BLaER1 treated with 17β-estradiol and CSF1 and Interleukin-3, amounts not matched to agents 10 nM and 100 nM (cell line): Measurements from ENCODE around the gene PDGFRB.

Experiments used
- H3K27ac ChIP-seq, 11 experiments: shearing (Covaris generic); formaldehyde crosslinking; 2 replicates each; pipeline ENCODE4 v1.8.1; 2022
- H3K27me3 ChIP-seq, 11 experiments: shearing (Covaris generic); formaldehyde crosslinking; 2 replicates each; pipeline ENCODE4 v1.8.1; 2022
- H3K36me3 ChIP-seq, 11 experiments: shearing (Covaris generic); formaldehyde crosslinking; 2 replicates each; pipeline ENCODE4 v1.8.1; 2022
- H3K4me1 ChIP-seq, 10 experiments: shearing (Covaris generic); formaldehyde crosslinking; 2 replicates each; pipeline ENCODE4 v1.8.1; 2022
- H3K4me2 ChIP-seq, 11 experiments: shearing (Covaris generic); formaldehyde crosslinking; 2 replicates each; pipeline ENCODE4 v1.8.1; 2022
- H3K4me3 ChIP-seq, 10 experiments: shearing (Covaris generic); formaldehyde crosslinking; 2 replicates each; pipeline ENCODE4 v1.8.1; 2022
- H3K9ac ChIP-seq, 11 experiments: shearing (Covaris generic); formaldehyde crosslinking; 2 replicates each; pipeline ENCODE4 v1.8.1; 2022
- H3K9me3 ChIP-seq, 11 experiments: shearing (Covaris generic); formaldehyde crosslinking; replicated peaks in 1 of 11; 2 replicates each; pipeline ENCODE4 v1.8.1; 2022
- H4K20me1 ChIP-seq, 11 experiments: shearing (Covaris generic); formaldehyde crosslinking; 2 replicates each; pipeline ENCODE4 v1.8.1; 2022
- Cebpa-rat ChIP-seq, 11 experiments: shearing (Covaris generic); IDR thresholded peaks; 2 replicates each; pipeline ENCODE4 v1.8.1; 2022

Gene PDGFRB

GRCh38 chr5:150136305-150137167, 19.1 kb downstream of the PDGFRB start:
- Histone ChIP-seq H3K4me3 (no peak overlapping the region), H3K27ac (peak overlapping the region in 9 of 11 experiments; percentile 78 to 91 (median 84); a peak in 13 of 22 replicates), H3K36me3 (peaks cover 0 to 62% (median 56%) of the 10 kb centered on the region in 11 experiments; a peak in 17 of 22 replicates), H3K9me3 (no peaks in the 10 kb centered on the region), H3K27me3 (no peaks in the 10 kb centered on the region), H3K9ac (peak overlapping the region in 9 of 11 experiments; percentile 8 to 81 (median 39); a peak in 8 of 22 replicates), H3K4me2 (peak overlapping the region; percentile 90 to 100 (median 98); a peak in 21 of 22 replicates), H3K4me1 (peaks cover 84 to 100% (median 100%) of the 10 kb centered on the region in 10 experiments), H4K20me1 (no peaks in the 10 kb centered on the region)
- no peak for TF ChIP-seq Cebpa-rat (IDR thresholded peaks at IDR 0.05)

- H3K9me3 ChIP-seq, result no peaks in the 10 kb centered on the region
- TF ChIP-seq Cebpa-rat (IDR thresholded peaks at IDR 0.05), result no peak
- H3K9ac ChIP-seq, result peak overlapping the region in 5 of 11 experiments; percentile 21 to 81 (median 37); a peak in 10 of 22 replicates
- H3K27me3 ChIP-seq, result no peaks in the 10 kb centered on the region
- no peaks in the 10 kb centered on the region for H4K20me1 ChIP-seq
- H3K4me2 ChIP-seq, result peak overlapping the region in 8 of 11 experiments; percentile 1 to 100 (median 52); a peak in 8 of 22 replicates
- peaks cover 0 to 69% (median 59%) of the 10 kb centered on the region in 11 experiments; a peak in 17 of 22 replicates for H3K36me3 ChIP-seq
- no peak overlapping the region for H3K4me3 ChIP-seq
- H3K27ac ChIP-seq, result peak overlapping the region in 8 of 11 experiments; percentile 5 to 91 (median 37); a peak in 10 of 22 replicates
- peaks cover 80 to 100% (median 98%) of the 10 kb centered on the region in 10 experiments for H3K4me1 ChIP-seq
Measured at GRCh38 chr5:150135557-150136304, 19.9 kb downstream of the PDGFRB start.

- Histone ChIP-seq H3K4me2 (peak overlapping the region in 10 of 11 experiments; percentile 5 to 67 (median 20); a peak in 10 of 22 replicates), H3K9ac (peak overlapping the region in 3 of 11 experiments; percentile 14 to 21 (median 19); a peak in 1 of 22 replicates), H3K27ac (peak overlapping the region in 3 of 11 experiments; percentile 1 to 80 (median 24); a peak in 2 of 22 replicates), H3K9me3 (no peaks in the 10 kb centered on the region), H3K27me3 (no peaks in the 10 kb centered on the region), H3K4me3 (no peak overlapping the region), H3K4me1 (peaks cover 78 to 99% (median 89%) of the 10 kb centered on the region in 10 experiments), H4K20me1 (no peaks in the 10 kb centered on the region), H3K36me3 (peaks cover 0 to 83% (median 74%) of the 10 kb centered on the region in 11 experiments; a peak in 18 of 22 replicates)
- TF ChIP-seq Cebpa-rat (IDR thresholded peaks at IDR 0.05), result no peak
Measured at GRCh38 chr5:150134198-150134588, 21.5 kb downstream of the PDGFRB start.

- Histone ChIP-seq H4K20me1 (no peaks in the 10 kb centered on the region), H3K9ac (peak overlapping the region in 1 of 11 experiments; percentile 8; a peak in 1 of 22 replicates), H3K4me1 (peaks cover 75 to 99% (median 86%) of the 10 kb centered on the region in 10 experiments), H3K4me3 (no peak overlapping the region), H3K27ac (no peak overlapping the region; a peak in 2 of 22 replicates), H3K27me3 (no peaks in the 10 kb centered on the region), H3K9me3 (no peaks in the 10 kb centered on the region), H3K36me3 (peaks cover 0 to 88% (median 79%) of the 10 kb centered on the region in 11 experiments; a peak in 18 of 22 replicates), H3K4me2 (peak overlapping the region in 10 of 11 experiments; percentile 6 to 67 (median 22); a peak in 15 of 22 replicates)
- TF ChIP-seq Cebpa-rat (IDR thresholded peaks at IDR 0.05), result no peak
Measured at GRCh38 chr5:150133581-150134197, 22.0 kb downstream of the PDGFRB start.

GRCh38 chr5:150132740-150133139, 22.9 kb downstream of the PDGFRB start:
- H3K27ac ChIP-seq, result peak overlapping the region in 7 of 11 experiments; percentile 15 to 60 (median 23); a peak in 11 of 22 replicates
- H4K20me1 ChIP-seq, result no peaks in the 10 kb centered on the region
- peak overlapping the region in 7 of 11 experiments; percentile 11 to 41 (median 31); a peak in 4 of 22 replicates for H3K9ac ChIP-seq
- peaks cover 0 to 97% (median 88%) of the 10 kb centered on the region in 11 experiments; a peak in 18 of 22 replicates for H3K36me3 ChIP-seq
- peaks cover 72 to 99% (median 84%) of the 10 kb centered on the region in 10 experiments for H3K4me1 ChIP-seq
- H3K4me3 ChIP-seq, result no peak overlapping the region
- peak overlapping the region; percentile 6 to 72 (median 25); a peak in 21 of 22 replicates for H3K4me2 ChIP-seq
- H3K9me3 ChIP-seq, result no peaks in the 10 kb centered on the region
- no peak for TF ChIP-seq Cebpa-rat (IDR thresholded peaks at IDR 0.05)
- H3K27me3 ChIP-seq, result no peaks in the 10 kb centered on the region

GRCh38 chr5:150131978-150132694, 23.5 kb downstream of the PDGFRB start:
- TF ChIP-seq Cebpa-rat (IDR thresholded peaks at IDR 0.05), result no peak
- Histone ChIP-seq H4K20me1 (no peaks in the 10 kb centered on the region), H3K36me3 (peaks cover 0 to 99% (median 90%) of the 10 kb centered on the region in 11 experiments; a peak in 18 of 22 replicates), H3K27me3 (no peaks in the 10 kb centered on the region), H3K9ac (peak overlapping the region in 8 of 11 experiments; percentile 8 to 41 (median 30); a peak in 5 of 22 replicates), H3K4me3 (no peak overlapping the region), H3K4me1 (peaks cover 66 to 93% (median 78%) of the 10 kb centered on the region in 10 experiments), H3K9me3 (no peaks in the 10 kb centered on the region), H3K27ac (peak overlapping the region in 7 of 11 experiments; percentile 15 to 60 (median 23); a peak in 14 of 22 replicates), H3K4me2 (peak overlapping the region; percentile 3 to 72 (median 23); a peak in 18 of 22 replicates)

- Histone ChIP-seq H3K27ac (peak overlapping the region in 3 of 11 experiments; percentile 17 to 60 (median 28); a peak in 5 of 22 replicates), H3K36me3 (peaks cover 0 to 99% (median 90%) of the 10 kb centered on the region in 11 experiments; a peak in 18 of 22 replicates), H3K4me2 (peak overlapping the region in 6 of 11 experiments; percentile 3 to 72 (median 64); a peak in 10 of 22 replicates), H3K4me1 (peaks cover 59 to 86% (median 72%) of the 10 kb centered on the region in 10 experiments), H4K20me1 (no peaks in the 10 kb centered on the region), H3K27me3 (no peaks in the 10 kb centered on the region), H3K9me3 (no peaks in the 10 kb centered on the region), H3K4me3 (no peak overlapping the region), H3K9ac (peak overlapping the region in 2 of 11 experiments; percentile 19 to 41; a peak in 2 of 22 replicates)
- TF ChIP-seq Cebpa-rat (IDR thresholded peaks at IDR 0.05), result no peak
Measured at GRCh38 chr5:150131461-150131860, 24.2 kb downstream of the PDGFRB start.
